Rectal smooth muscle tissue (tissue), 1 donor: ENCODE data around the gene DDB1.

Source experiments
- H3K27ac ChIP-seq: one replicate; pipeline ENCODE4 v1.7.0; 2013; ENCODE audit warnings: low read depth, low read length, inconsistent platforms
- H3K27me3 ChIP-seq: one replicate; pipeline ENCODE4 v1.7.0; 2013; ENCODE audit warnings: low read length; ENCODE audit not compliant: control insufficient read depth, insufficient read depth
- H3K36me3 ChIP-seq: one replicate; pipeline ENCODE4 v1.7.0; 2013; ENCODE audit warnings: low read length; ENCODE audit not compliant: control insufficient read depth, insufficient read depth
- H3K4me1 ChIP-seq: one replicate; pipeline ENCODE4 v1.7.0; 2013; ENCODE audit warnings: low read length; ENCODE audit not compliant: control insufficient read depth, insufficient read depth
- H3K4me3 ChIP-seq: one replicate; pipeline ENCODE4 v1.7.0; 2013; ENCODE audit warnings: low read length
- H3K9ac ChIP-seq: one replicate; pipeline ENCODE4 v1.7.0; 2013; ENCODE audit warnings: low read length

Gene DDB1

GRCh38 chr11:61295596-61295926 lies 37.3 kb downstream of the DDB1 start:
- no peak overlapping the region for H3K27ac ChIP-seq
- H3K27me3 ChIP-seq = peaks cover 17% of the 10 kb centered on the region
- no peak overlapping the region for H3K9ac ChIP-seq

GRCh38 chr11:61294717-61295595 lies 37.9 kb downstream of the DDB1 start, which contains the start of gene VWCE:
Gene VWCE (minus strand): TSS chr11:61295316. CDS start chr11:61295037, 279 bp downstream.
- Histone ChIP-seq H3K27ac (no peak within 1 kb of the TSS), H3K4me1 (no peaks in the 10 kb centered on the region), H3K27me3 (peaks cover 17% of the 10 kb centered on the region), H3K4me3 (peak within 1 kb of the TSS; percentile 72), H3K9ac (peak within 1 kb of the TSS; percentile 11), H3K36me3 (peaks cover 9% of the 10 kb centered on the region)

More at GRCh38 chr11:61295596-61295926, 37.3 kb downstream of the DDB1 start:
- H3K4me3 ChIP-seq = peak overlapping the region; percentile 72
- H3K36me3 ChIP-seq = peaks cover 11% of the 10 kb centered on the region
- no peaks in the 10 kb centered on the region for H3K4me1 ChIP-seq

- Histone ChIP-seq H3K36me3 (peaks cover 1% of the 10 kb centered on the region), H3K27ac (no peak overlapping the region), H3K27me3 (peaks cover 17% of the 10 kb centered on the region), H3K4me3 (peak overlapping the region; percentile 72), H3K9ac (peak overlapping the region; percentile 11), H3K4me1 (no peaks in the 10 kb centered on the region)
These were observed 38.8 kb downstream of the DDB1 start for GRCh38 chr11:61293867-61294716.

GRCh38 chr11:61292356-61292755 lies 40.5 kb downstream of the DDB1 start:
- H3K4me3 ChIP-seq = no peak overlapping the region
- no peaks in the 10 kb centered on the region for H3K4me1 ChIP-seq
- H3K9ac ChIP-seq = no peak overlapping the region
- no peak overlapping the region for H3K27ac ChIP-seq
- H3K36me3 ChIP-seq = no peaks in the 10 kb centered on the region
- H3K27me3 ChIP-seq = peaks cover 17% of the 10 kb centered on the region

GRCh38 chr11:61290905-61291690 lies 41.8 kb downstream of the DDB1 start:
- peaks cover 17% of the 10 kb centered on the region for H3K27me3 ChIP-seq
- H3K27ac ChIP-seq = no peak overlapping the region
- H3K4me1 ChIP-seq = no peaks in the 10 kb centered on the region
- no peak overlapping the region for H3K9ac ChIP-seq
- H3K4me3 ChIP-seq = no peak overlapping the region
- H3K36me3 ChIP-seq = no peaks in the 10 kb centered on the region

- no peak overlapping the region for H3K27ac ChIP-seq
- H3K36me3 ChIP-seq = no peaks in the 10 kb centered on the region
- H3K9ac ChIP-seq = no peak overlapping the region
- H3K4me3 ChIP-seq = no peak overlapping the region
- H3K27me3 ChIP-seq = no peaks in the 10 kb centered on the region
- H3K4me1 ChIP-seq = no peaks in the 10 kb centered on the region
These were observed 45.4 kb downstream of the DDB1 start for GRCh38 chr11:61287338-61287977.

- Histone ChIP-seq H3K9ac (no peak overlapping the region), H3K27ac (no peak overlapping the region), H3K36me3 (no peaks in the 10 kb centered on the region), H3K4me3 (no peak overlapping the region), H3K27me3 (no peaks in the 10 kb centered on the region), H3K4me1 (no peaks in the 10 kb centered on the region)
These were observed 49.3 kb downstream of the DDB1 start for GRCh38 chr11:61283613-61284012.

GRCh38 chr11:61281581-61282250 lies 51.2 kb downstream of the DDB1 start:
- H3K27me3 ChIP-seq = no peaks in the 10 kb centered on the region
- H3K27ac ChIP-seq = no peak overlapping the region
- H3K4me3 ChIP-seq = peak overlapping the region; percentile 44
- no peaks in the 10 kb centered on the region for H3K4me1 ChIP-seq
- H3K9ac ChIP-seq = no peak overlapping the region
- H3K36me3 ChIP-seq = no peaks in the 10 kb centered on the region

GRCh38 chr11:61280883-61281580 lies 51.9 kb downstream of the DDB1 start:
- no peak overlapping the region for H3K27ac ChIP-seq
- H3K27me3 ChIP-seq = no peaks in the 10 kb centered on the region
- H3K4me1 ChIP-seq = no peaks in the 10 kb centered on the region
- peak overlapping the region; percentile 24 for H3K4me3 ChIP-seq
- H3K36me3 ChIP-seq = no peaks in the 10 kb centered on the region
- no peak overlapping the region for H3K9ac ChIP-seq

GRCh38 chr11:61279934-61280659 lies 52.8 kb downstream of the DDB1 start:
- Histone ChIP-seq H3K36me3 (no peaks in the 10 kb centered on the region), H3K27ac (no peak overlapping the region), H3K9ac (no peak overlapping the region), H3K4me3 (no peak overlapping the region), H3K27me3 (no peaks in the 10 kb centered on the region), H3K4me1 (no peaks in the 10 kb centered on the region)
